Mesodermal cell (in vitro differentiated cells): ENCODE results near the gene WNT11. TPM values are rescaled to one million over a fixed set of nuclear protein-coding genes. Genes with fewer than 3 reads are reported as not detected.

ENCODE experiments used
- H3K27ac ChIP-seq: 2 replicates; pipeline ENCODE4 v1.7.0; 2013; ENCODE audit warnings: mild to moderate bottlenecking, low read depth, low read length, moderate library complexity; ENCODE audit not compliant: severe bottlenecking
- H3K36me3 ChIP-seq: 2 replicates; pipeline ENCODE4 v1.7.1; 2013; ENCODE audit warnings: mild to moderate bottlenecking, low read length, moderate library complexity; ENCODE audit not compliant: control insufficient read depth, insufficient read depth
- H3K4me1 ChIP-seq: one replicate; pipeline ENCODE4 v1.7.1; 2013; ENCODE audit warnings: mild to moderate bottlenecking, low read length; ENCODE audit not compliant: insufficient read depth, control insufficient read depth, poor library complexity, severe bottlenecking
- H3K4me3 ChIP-seq: 2 replicates; pipeline ENCODE4 v1.7.0; 2013; ENCODE audit warnings: low read length, control low read depth, mild to moderate bottlenecking; ENCODE audit not compliant: insufficient read depth, poor library complexity, severe bottlenecking; ENCODE audit errors: extremely low read depth
- H3K9me3 ChIP-seq: 2 replicates; pipeline ENCODE4 v1.7.1; 2013; ENCODE audit warnings: mild to moderate bottlenecking, low read length, moderate library complexity; ENCODE audit not compliant: control insufficient read depth
- WGBS, 2 experiments: methylation state at CpG; one replicate each; pipeline ENCODE4 v1.1.5; 2013; ENCODE audit warnings: missing lambda C conversion rate in 2 of 2; ENCODE audit not compliant: insufficient coverage in 2 of 2; 5-methylcytosine and 5-hydroxymethylcytosine counted together
- polyA plus RNA-seq, 2 experiments: library from polyadenylated mRNA; stranded (reverse); fragments of 50-300 nt; gene quantifications; one replicate each; pipeline ENCODE4 v1.2.3, GENCODE V29; 2013

WNT11 gene
- 11.6 TPM for polyA plus RNA-seq (2013, experiment 1 of 2)
- 11.3 TPM for polyA plus RNA-seq (2013, experiment 2 of 2)

- Histone ChIP-seq H3K27ac (no peak within 1 kb of the TSS), H3K4me1 (peaks cover 15% of the 10 kb centered on the region), H3K36me3 (no peaks in the 10 kb centered on the region), H3K4me3 (peak within 1 kb of the TSS; percentile 43), H3K9me3 (no peaks in the 10 kb centered on the region)
- WGBS, 2 experiments, result 1 to 2% methylated on average over 74 to 77 of the region's 80 CpGs
Measured at GRCh38 chr11:76206327-76207081, at the start of gene WNT11. WNT11 (minus strand) TSS chr11:76206502; CDS start chr11:76206407, 95 bp downstream.

- no peak overlapping the region for H3K4me3 ChIP-seq
- no peak overlapping the region for H3K27ac ChIP-seq
- no peaks in the 10 kb centered on the region for H3K9me3 ChIP-seq
- no peaks in the 10 kb centered on the region for H3K36me3 ChIP-seq
- peaks cover 5% of the 10 kb centered on the region for H3K4me1 ChIP-seq
- WGBS, 2 experiments, result 85 to 94% methylated on average over 4 to 6 of the region's 9 CpGs
Measured at GRCh38 chr11:76253416-76253815, 47.1 kb upstream of the WNT11 start.

- WGBS, 2 experiments, result 78 to 81% methylated on average over 6 to 7 of the region's 9 CpGs
- Histone ChIP-seq H3K36me3 (no peaks in the 10 kb centered on the region), H3K27ac (no peak overlapping the region), H3K9me3 (no peaks in the 10 kb centered on the region), H3K4me1 (peaks cover 5% of the 10 kb centered on the region), H3K4me3 (no peak overlapping the region)
Measured at GRCh38 chr11:76252631-76253070, 46.3 kb upstream of the WNT11 start.

- no peak overlapping the region for H3K4me3 ChIP-seq
- WGBS, 2 experiments, result 56 to 68% methylated on average over 2 of the region's 2 CpGs
Measured at GRCh38 chr11:76251576-76251975, 45.3 kb upstream of the WNT11 start.

GRCh38 chr11:76251226-76251575, 44.9 kb upstream of the WNT11 start:
- 86 to 94% methylated on average over 1 to 3 of the region's 3 CpGs for WGBS, 2 experiments
- Histone ChIP-seq H3K9me3 (no peaks in the 10 kb centered on the region), H3K27ac (no peak overlapping the region), H3K36me3 (no peaks in the 10 kb centered on the region), H3K4me1 (no peaks in the 10 kb centered on the region), H3K4me3 (no peak overlapping the region)

More at GRCh38 chr11:76251576-76251975, 45.3 kb upstream of the WNT11 start:
- H3K4me1 ChIP-seq, result no peaks in the 10 kb centered on the region
- H3K9me3 ChIP-seq, result no peaks in the 10 kb centered on the region
- no peak overlapping the region for H3K27ac ChIP-seq
- H3K36me3 ChIP-seq, result no peaks in the 10 kb centered on the region

- Histone ChIP-seq H3K4me1 (no peaks in the 10 kb centered on the region), H3K27ac (no peak overlapping the region), H3K9me3 (no peaks in the 10 kb centered on the region), H3K36me3 (no peaks in the 10 kb centered on the region), H3K4me3 (no peak overlapping the region)
- 85 to 88% methylated on average over 4 of the region's 6 CpGs for WGBS, 2 experiments
Measured at GRCh38 chr11:76250520-76251225, 44.4 kb upstream of the WNT11 start.

- 80 to 83% methylated on average over 2 to 3 of the region's 3 CpGs for WGBS, 2 experiments
- no peaks in the 10 kb centered on the region for H3K4me1 ChIP-seq
- no peak overlapping the region for H3K27ac ChIP-seq
- no peaks in the 10 kb centered on the region for H3K36me3 ChIP-seq
- no peaks in the 10 kb centered on the region for H3K9me3 ChIP-seq
- no peak overlapping the region for H3K4me3 ChIP-seq
Measured at GRCh38 chr11:76249195-76249741, 43.0 kb upstream of the WNT11 start.

GRCh38 chr11:76248210-76248609, 41.9 kb upstream of the WNT11 start:
- Histone ChIP-seq H3K9me3 (no peaks in the 10 kb centered on the region), H3K27ac (no peak overlapping the region), H3K4me1 (no peaks in the 10 kb centered on the region), H3K36me3 (no peaks in the 10 kb centered on the region), H3K4me3 (no peak overlapping the region)
- 80 to 100% methylated on average over 1 of the region's 1 CpG for WGBS, 2 experiments

- H3K36me3 ChIP-seq, result no peaks in the 10 kb centered on the region
- H3K9me3 ChIP-seq, result no peaks in the 10 kb centered on the region
- no peak overlapping the region for H3K4me3 ChIP-seq
- no peak overlapping the region for H3K27ac ChIP-seq
- 97 to 100% methylated on average over 2 to 3 of the region's 6 CpGs for WGBS, 2 experiments
- H3K4me1 ChIP-seq, result no peaks in the 10 kb centered on the region
Measured at GRCh38 chr11:76247091-76247490, 40.8 kb upstream of the WNT11 start.

GRCh38 chr11:76246271-76246933, 40.1 kb upstream of the WNT11 start:
- H3K27ac ChIP-seq, result no peak overlapping the region
- no peak overlapping the region for H3K4me3 ChIP-seq
- no peaks in the 10 kb centered on the region for H3K9me3 ChIP-seq
- H3K4me1 ChIP-seq, result no peaks in the 10 kb centered on the region
- no peaks in the 10 kb centered on the region for H3K36me3 ChIP-seq
- WGBS, 2 experiments, result 88 to 93% methylated on average over 10 of the region's 11 CpGs
